Fibroblast of villous mesenchyme (primary cell): ENCODE measurements around the gene MYRFL. TPM values are rescaled to one million over a fixed set of nuclear protein-coding genes. Genes with fewer than 3 reads are reported as not detected.

Experiments used
- DNase-seq: peaks from one replicate; pipeline ENCODE4 v3.0.0-alpha.2; 2010; ENCODE audit warnings: low read depth
- H3K4me3 ChIP-seq: 2 replicates; pipeline ENCODE4 v1.5.1; 2011; ENCODE audit warnings: low read depth, mild to moderate bottlenecking, low read length
- CTCF ChIP-seq: IDR thresholded peaks from 2 replicates; pipeline ENCODE4 v1.5.1; 2012; ENCODE audit warnings: low read depth, mild to moderate bottlenecking, low read length; ENCODE audit not compliant: insufficient read depth
- total RNA-seq: library from RNA; depleted of rRNA; stranded (reverse); fragments of >200 nt; gene quantifications from 2 replicates; pipeline ENCODE4 v1.2.3, GENCODE V29; 2012

Gene MYRFL
- total RNA-seq, 1 donor = not detected

GRCh38 chr12:70006619-70006973 is 181.6 kb downstream of the MYRFL start:
- DNase-seq = no peak
- TF ChIP-seq CTCF = no peak
- no peak overlapping the region for H3K4me3 ChIP-seq

- no peak for DNase-seq
- no peak overlapping the region for H3K4me3 ChIP-seq
- TF ChIP-seq CTCF = no peak
Observed at GRCh38 chr12:70007687-70008086, 182.7 kb downstream of the MYRFL start.

Other genes starting within 250 kb of the MYRFL start
- gene CCT2, start 239.8 kb upstream of the MYRFL start, total RNA-seq = 250 and 330 TPM in 2 replicates
- gene LRRC10, start 214.3 kb upstream of the MYRFL start, total RNA-seq = not detected in 2 replicates
- gene BEST3, start 125.9 kb upstream of the MYRFL start, total RNA-seq = under 0.01 TPM in 1 of 2 replicates, not detected in the other
- 4.5 and 9.5 TPM in 2 replicates for gene RAB3IP, start 86.4 kb upstream of the MYRFL start, total RNA-seq